SK-N-SH (cell line): ENCODE results near the gene FOXO1. TPM values are rescaled to one million over a fixed set of nuclear protein-coding genes. Genes with fewer than 3 reads are reported as not detected.

ENCODE experiments used
- CTCF ChIA-PET: fragments of 300-600, 350-600 bp; formaldehyde crosslinking; extraction: SDS; loops from one replicate; lab custom pipeline; 2021; lab: Yijun Ruan, JAX
- POLR2A ChIA-PET: fragments of 350-600 bp; sonication (Branson Sonifier 250); formaldehyde crosslinking; extraction: SDS; loops from one replicate; lab custom pipeline; 2020; ENCODE audit warnings: antibody characterized with exemption, inconsistent platforms; lab: Yijun Ruan, JAX
- DNase-seq: peaks from one replicate; pipeline ENCODE4 v3.0.0; 2012
- H2AFZ ChIP-seq: fragments of 200-600 bp; sonication (generic); 2 replicates; pipeline ENCODE4 v1.8.1; 2016; ENCODE audit warnings: antibody characterized with exemption, mild to moderate bottlenecking, low read depth
- H3F3A ChIP-seq: fragments of 200-600 bp; sonication (generic); replicated peaks from 2 replicates; pipeline ENCODE3; 2016; ENCODE audit warnings: antibody characterized with exemption, mild to moderate bottlenecking; ENCODE audit not compliant: insufficient read depth
- H3K27ac ChIP-seq, 2 experiments: fragments of 200-500 bp in 1 of 2; fragments of 200-600 bp in 1 of 2; sonication (Bioruptor generic) in 1 of 2; sonication (generic), shearing (Covaris generic) in 1 of 2; 2 replicates each; pipeline versions ENCODE4 v1.5.1 to v1.6.1; 2014 to 2016; ENCODE audit warnings: low read depth in 2 of 2, inconsistent platforms in 1 of 2, low read length in 1 of 2, mild to moderate bottlenecking in 1 of 2, mixed read lengths in 1 of 2
- H3K27me3 ChIP-seq: fragments of 200-600 bp; sonication (generic), shearing (Covaris generic); 2 replicates; pipeline ENCODE4 v1.6.1; 2016; ENCODE audit warnings: mixed run types; ENCODE audit not compliant: insufficient read depth
- H3K36me3 ChIP-seq, 2 experiments: fragments of 200-500 bp in 1 of 2; fragments of 200-600 bp in 1 of 2; sonication (Bioruptor generic) in 1 of 2; sonication (generic) in 1 of 2; replicated peaks in 1 of 2; 2 replicates each; pipeline versions ENCODE3 to v1.5.1; 2014 to 2016; ENCODE audit warnings: low read length in 1 of 2, mild to moderate bottlenecking in 1 of 2; ENCODE audit not compliant: insufficient read depth in 2 of 2, control insufficient read depth in 1 of 2
- H3K4me1 ChIP-seq, 2 experiments: fragments of 200-500 bp in 1 of 2; fragments of 200-600 bp in 1 of 2; sonication (Bioruptor generic) in 1 of 2; sonication (generic), shearing (Covaris generic) in 1 of 2; 2 replicates each; pipeline versions ENCODE4 v1.5.1 to v1.6.1; 2014 to 2016; ENCODE audit warnings: low read depth in 1 of 2, low read length in 1 of 2, mixed run types in 1 of 2; ENCODE audit not compliant: insufficient read depth in 2 of 2, control insufficient read depth in 1 of 2
- H3K4me2 ChIP-seq: fragments of 200-600 bp; sonication (generic), shearing (Covaris generic); 2 replicates; pipeline ENCODE4 v1.6.1; 2017; ENCODE audit warnings: mixed run types
- H3K4me3 ChIP-seq, 2 experiments: fragments of 200-500 bp in 1 of 2; fragments of 200-600 bp in 1 of 2; sonication (Bioruptor generic) in 1 of 2; sonication (generic), shearing (Covaris generic) in 1 of 2; 2 replicates each; pipeline versions ENCODE4 v1.5.1 to v1.8.1; 2014 to 2016; ENCODE audit warnings: low read depth in 2 of 2, inconsistent platforms in 1 of 2, low read length in 1 of 2, mild to moderate bottlenecking in 1 of 2, mixed read lengths in 1 of 2, moderate library complexity in 1 of 2
- H3K79me2 ChIP-seq: fragments of 200-600 bp; sonication (generic); 2 replicates; pipeline ENCODE4 v1.8.1; 2017; ENCODE audit warnings: mild to moderate bottlenecking; ENCODE audit not compliant: insufficient read depth
- H3K9ac ChIP-seq: fragments of 200-600 bp; sonication (generic); 2 replicates; pipeline ENCODE4 v1.6.1; 2017; ENCODE audit warnings: mixed run types
- H3K9me2 ChIP-seq: fragments of 200-600 bp; sonication (generic); 2 replicates; pipeline ENCODE4 v1.6.1; 2017; ENCODE audit warnings: mixed run types
- H3K9me3 ChIP-seq: fragments of 200-600 bp; sonication (generic); 2 replicates; pipeline ENCODE4 v1.6.1; 2017; ENCODE audit warnings: mixed run types, mild to moderate bottlenecking, moderate library complexity
- H4K20me1 ChIP-seq: fragments of 200-600 bp; sonication (generic); 2 replicates; pipeline ENCODE4 v1.6.1; 2017; ENCODE audit warnings: mild to moderate bottlenecking, mixed run types; ENCODE audit not compliant: insufficient read depth
- FOSL2 ChIP-seq: IDR thresholded peaks from 2 replicates; pipeline ENCODE4 v1.4.0; 2012; ENCODE audit warnings: low read depth, mild to moderate bottlenecking, moderate library complexity, borderline replicate concordance
- FOXJ3 ChIP-seq: sonication (generic); formaldehyde crosslinking; IDR thresholded peaks from 2 replicates; pipeline ENCODE4 v1.5.1; 2020; ENCODE audit warnings: mild to moderate bottlenecking, missing genetic modification reagents
- GATA2 ChIP-seq: sonication (generic); formaldehyde crosslinking; IDR thresholded peaks from 2 replicates; pipeline ENCODE4 v1.5.0; 2020; ENCODE audit warnings: mild to moderate bottlenecking, missing genetic modification reagents
- MEF2A ChIP-seq: IDR thresholded peaks from 2 replicates; pipeline ENCODE4 v1.4.0; 2012; ENCODE audit warnings: low read depth, borderline replicate concordance
- MXI1 ChIP-seq: IDR thresholded peaks from 2 replicates; pipeline ENCODE4 v1.6.1; 2012; ENCODE audit warnings: mild to moderate bottlenecking, low read depth, low read length, improper control_type of control experiment
- POLR2AphosphoS5 ChIP-seq: IDR thresholded peaks from 2 replicates; pipeline ENCODE4 v1.6.1; 2012; ENCODE audit warnings: low read depth, low read length
- REST ChIP-seq: IDR thresholded peaks from 2 replicates; pipeline ENCODE4 v1.6.1; 2012; ENCODE audit warnings: mild to moderate bottlenecking, low read depth, low read length, moderate library complexity
- RFX5 ChIP-seq: IDR thresholded peaks from 2 replicates; pipeline ENCODE4 v1.6.1; 2012; ENCODE audit warnings: mild to moderate bottlenecking, improper control_type of control experiment, low read length
- TAF1 ChIP-seq: IDR thresholded peaks from 2 replicates; pipeline ENCODE4 v1.6.1; 2012; ENCODE audit warnings: low read depth, mild to moderate bottlenecking, low read length, moderate library complexity, borderline replicate concordance
- TCF12 ChIP-seq: IDR thresholded peaks from 2 replicates; pipeline ENCODE4 v1.4.0; 2012
- TEAD4 ChIP-seq: IDR thresholded peaks from 2 replicates; pipeline ENCODE4 v1.4.0; 2012; ENCODE audit warnings: mild to moderate bottlenecking, borderline replicate concordance; ENCODE audit not compliant: insufficient read depth
- USF1 ChIP-seq: IDR thresholded peaks from 2 replicates; pipeline ENCODE4 v1.4.0; 2012; ENCODE audit warnings: low read depth, borderline replicate concordance
- WGBS: methylation state at CpG from one replicate; pipeline ENCODE4 v1.1.6; 2017; ENCODE audit warnings: low lambda C conversion rate; 5-methylcytosine and 5-hydroxymethylcytosine counted together
- polyA plus RNA-seq, 3 experiments: library from polyadenylated mRNA; depleted of rRNA; stranded (reverse); fragments of >200 nt; gene quantifications; 2 replicates each; pipeline ENCODE4 v1.2.3, GENCODE V29; 2012
- TF ChIP-seq, protein P1 (sequence below): fragments of 150-350 bp; IDR thresholded peaks from 2 replicates; pipeline ENCODE4 v1.6.1; 2016; ENCODE audit warnings: mild to moderate bottlenecking, low read depth, low read length
- TF ChIP-seq, protein P2 (sequence below): fragments of 150-350 bp; IDR thresholded peaks from 2 replicates; pipeline ENCODE4 v1.6.1; 2017; ENCODE audit warnings: antibody characterized with exemption, low read length, low read depth, borderline replicate concordance

FOXO1 gene
- polyA plus RNA-seq, 1 of the 3 experiments (the other 2 are of a cell fraction) = 1.8 TPM

GRCh38 chr13:40632915-40633314 is 33.5 kb downstream of the FOXO1 start:
- Histone ChIP-seq H3K27me3 (no peaks in the 10 kb centered on the region), H3K4me2 (no peak overlapping the region), H3K27ac (no peak overlapping the region), H3K4me3 (no peak overlapping the region), H3K36me3 (no peaks in the 10 kb centered on the region), H2AFZ (no peak overlapping the region), H3K9me2 (no peaks in the 10 kb centered on the region), H3K9me3 (no peaks in the 10 kb centered on the region), H4K20me1 (peaks cover 8% of the 10 kb centered on the region; the same call in 1 of the 2 replicates), H3K9ac (no peak overlapping the region), H3K79me2 (peaks cover 4% of the 10 kb centered on the region), H3K4me1 (no peaks in the 10 kb centered on the region), H3F3A (no peaks in the 10 kb centered on the region)
- DNase-seq = no peak
- ChIA-PET CTCF (interaction anchor here (0.6 kb wide), 1 partner anchor 27 kb away, joined by 4 read pairs; no protein-coding TSS in a partner anchor), POLR2A (no interaction called here)
- WGBS = 75% methylated on average over 3 of the region's 3 CpGs
- TF ChIP-seq REST (no peak), TCF12 (no peak), FOSL2 (no peak), POLR2AphosphoS5 (no peak), GATA2 (CRISPR knock-in tag) (no peak), TAF1 (no peak), MXI1 (no peak), MEF2A (no peak), TEAD4 (no peak), FOXJ3 (CRISPR knock-in tag) (no peak)
- TF ChIP-seq, protein P1, sequence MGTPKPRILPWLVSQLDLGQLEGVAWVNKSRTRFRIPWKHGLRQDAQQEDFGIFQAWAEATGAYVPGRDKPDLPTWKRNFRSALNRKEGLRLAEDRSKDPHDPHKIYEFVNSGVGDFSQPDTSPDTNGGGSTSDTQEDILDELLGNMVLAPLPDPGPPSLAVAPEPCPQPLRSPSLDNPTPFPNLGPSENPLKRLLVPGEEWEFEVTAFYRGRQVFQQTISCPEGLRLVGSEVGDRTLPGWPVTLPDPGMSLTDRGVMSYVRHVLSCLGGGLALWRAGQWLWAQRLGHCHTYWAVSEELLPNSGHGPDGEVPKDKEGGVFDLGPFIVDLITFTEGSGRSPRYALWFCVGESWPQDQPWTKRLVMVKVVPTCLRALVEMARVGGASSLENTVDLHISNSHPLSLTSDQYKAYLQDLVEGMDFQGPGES = no peak
- TF ChIP-seq, protein P2, sequence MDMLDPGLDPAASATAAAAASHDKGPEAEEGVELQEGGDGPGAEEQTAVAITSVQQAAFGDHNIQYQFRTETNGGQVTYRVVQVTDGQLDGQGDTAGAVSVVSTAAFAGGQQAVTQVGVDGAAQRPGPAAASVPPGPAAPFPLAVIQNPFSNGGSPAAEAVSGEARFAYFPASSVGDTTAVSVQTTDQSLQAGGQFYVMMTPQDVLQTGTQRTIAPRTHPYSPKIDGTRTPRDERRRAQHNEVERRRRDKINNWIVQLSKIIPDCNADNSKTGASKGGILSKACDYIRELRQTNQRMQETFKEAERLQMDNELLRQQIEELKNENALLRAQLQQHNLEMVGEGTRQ = no peak

GRCh38 chr13:40631605-40632004 is 34.8 kb downstream of the FOXO1 start:
- 96% methylated on average over 4 of the region's 4 CpGs for WGBS
- Histone ChIP-seq H3K27ac (no peak overlapping the region), H3K79me2 (peaks cover 4% of the 10 kb centered on the region), H3K9me2 (no peaks in the 10 kb centered on the region), H3F3A (no peaks in the 10 kb centered on the region), H3K4me2 (no peak overlapping the region), H2AFZ (no peak overlapping the region), H3K27me3 (no peaks in the 10 kb centered on the region), H3K4me1 (no peaks in the 10 kb centered on the region), H4K20me1 (peaks cover 11% of the 10 kb centered on the region; the same call in 1 of the 2 replicates), H3K4me3 (no peak overlapping the region), H3K9ac (no peak overlapping the region), H3K36me3 (no peaks in the 10 kb centered on the region), H3K9me3 (no peaks in the 10 kb centered on the region)
- ChIA-PET CTCF (no interaction called here), POLR2A (no interaction called here)
- no peak for DNase-seq
- TF ChIP-seq MEF2A = no peak
- TF ChIP-seq RFX5 = no peak
- no peak for TF ChIP-seq USF1
- TF ChIP-seq GATA2 (CRISPR knock-in tag) = no peak
- TF ChIP-seq POLR2AphosphoS5 = no peak
